Osteocyte (in vitro differentiated cells): ENCODE measurements around the gene S100A8. TPM values are rescaled to one million over a fixed set of nuclear protein-coding genes. Genes with fewer than 3 reads are reported as not detected.
A peak's percentile ranks its signal among the peaks of the same experiment; 100 is the strongest.
"Not testable (repeated sequence)": the region's sequence is repeated elsewhere in the genome, so short reads cannot be mapped to it uniquely, and the experiment has no call there.

Source experiments
- DNase-seq: peaks from one replicate; pipeline ENCODE4 v3.0.0; 2021; ENCODE audit warnings: mixed read lengths; ENCODE audit not compliant: unreplicated experiment; ENCODE audit errors: extremely low spot score
- H3K27ac Mint-ChIP-seq: one replicate; pipeline ENCODE4 v1.8.0; 2021; ENCODE audit warnings: mild to moderate bottlenecking, mixed read lengths; ENCODE audit not compliant: unreplicated experiment
- H3K27me3 Mint-ChIP-seq: one replicate; pipeline ENCODE4 v1.8.0; 2021; ENCODE audit warnings: mixed read lengths; ENCODE audit not compliant: unreplicated experiment
- H3K36me3 Mint-ChIP-seq: one replicate; pipeline ENCODE4 v1.8.0; 2021; ENCODE audit warnings: mixed read lengths; ENCODE audit not compliant: unreplicated experiment
- H3K4me1 Mint-ChIP-seq: one replicate; pipeline ENCODE4 v1.8.0; 2021; ENCODE audit warnings: mixed read lengths; ENCODE audit not compliant: unreplicated experiment
- H3K4me3 Mint-ChIP-seq: one replicate; pipeline ENCODE4 v1.8.0; 2021; ENCODE audit warnings: mild to moderate bottlenecking, moderate library complexity, mixed read lengths; ENCODE audit not compliant: unreplicated experiment
- H3K9me3 Mint-ChIP-seq: one replicate; pipeline ENCODE4 v1.8.0; 2021; ENCODE audit warnings: mixed read lengths; ENCODE audit not compliant: unreplicated experiment
- CTCF ChIP-seq: fragments of 200-600 bp; sonication (generic); IDR thresholded peaks from 2 replicates; pipeline ENCODE4 v1.5.0; 2021; ENCODE audit warnings: antibody characterized with exemption, mild to moderate bottlenecking, moderate library complexity
- total RNA-seq: library from RNA; stranded (reverse); gene quantifications from 2 replicates; pipeline ENCODE4 v1.2.1, GENCODE V29; 2021

The S100A8 gene
- total RNA-seq, 1 donor from 2014 or later: not detected

GRCh38 chr1:153349363-153350320 is 41.2 kb downstream of the S100A8 start:
- Mint-ChIP-seq H3K4me3 (no peak overlapping the region), H3K9me3 (no peaks in the 10 kb centered on the region), H3K36me3 (no peaks in the 10 kb centered on the region), H3K27me3 (peaks cover 18% of the 10 kb centered on the region), H3K4me1 (no peaks in the 10 kb centered on the region), H3K27ac (no peak overlapping the region)
- DNase-seq: peak; percentile 74
- TF ChIP-seq CTCF: no peak

- Mint-ChIP-seq H3K27ac (no peak within 1 kb of the TSS), H3K36me3 (no peaks in the 10 kb centered on the region), H3K4me1 (no peaks in the 10 kb centered on the region), H3K27me3 (peaks cover 18% of the 10 kb centered on the region), H3K9me3 (no peaks in the 10 kb centered on the region), H3K4me3 (no peak within 1 kb of the TSS)
- no peak for TF ChIP-seq CTCF
- peak; percentile 57 for DNase-seq
Measured at GRCh38 chr1:153348511-153349362, 42.1 kb downstream of the S100A8 start, which contains the start of gene PGLYRP4. Gene PGLYRP4, minus strand, starts transcription at chr1:153348841. Its CDS starts 909 bp downstream, at chr1:153347932.

- TF ChIP-seq CTCF: no peak
- Mint-ChIP-seq H3K9me3 (no peaks in the 10 kb centered on the region), H3K27ac (no peak overlapping the region), H3K27me3 (peaks cover 18% of the 10 kb centered on the region), H3K4me3 (no peak overlapping the region), H3K4me1 (no peaks in the 10 kb centered on the region), H3K36me3 (no peaks in the 10 kb centered on the region)
- peak; percentile 53 for DNase-seq
Measured at GRCh38 chr1:153347856-153348255, 43.0 kb downstream of the S100A8 start.

- not testable (repeated sequence) for H3K9me3 Mint-ChIP-seq, DNase-seq, H3K36me3 Mint-ChIP-seq, H3K27ac Mint-ChIP-seq, H3K4me3 Mint-ChIP-seq, H3K4me1 Mint-ChIP-seq
- H3K27me3 Mint-ChIP-seq: peaks cover 16% of the 10 kb centered on the region
Measured at GRCh38 chr1:153347049-153347448, 43.8 kb downstream of the S100A8 start.

- Mint-ChIP-seq H3K27me3 (peaks cover 12% of the 10 kb centered on the region), H3K9me3 (no peaks in the 10 kb centered on the region), H3K36me3 (no peaks in the 10 kb centered on the region), H3K4me1 (no peaks in the 10 kb centered on the region), H3K4me3 (no peak overlapping the region), H3K27ac (no peak overlapping the region)
- DNase-seq: peak; percentile 56
- no peak for TF ChIP-seq CTCF
Measured at GRCh38 chr1:153346077-153346723, 44.7 kb downstream of the S100A8 start.
